Measurements from ENCODE around the gene RDH5.

GRCh38 chr12:55724226-55724939 lies 4.2 kb downstream of the RDH5 start:
- TF ChIP-seq, protein P1, sequence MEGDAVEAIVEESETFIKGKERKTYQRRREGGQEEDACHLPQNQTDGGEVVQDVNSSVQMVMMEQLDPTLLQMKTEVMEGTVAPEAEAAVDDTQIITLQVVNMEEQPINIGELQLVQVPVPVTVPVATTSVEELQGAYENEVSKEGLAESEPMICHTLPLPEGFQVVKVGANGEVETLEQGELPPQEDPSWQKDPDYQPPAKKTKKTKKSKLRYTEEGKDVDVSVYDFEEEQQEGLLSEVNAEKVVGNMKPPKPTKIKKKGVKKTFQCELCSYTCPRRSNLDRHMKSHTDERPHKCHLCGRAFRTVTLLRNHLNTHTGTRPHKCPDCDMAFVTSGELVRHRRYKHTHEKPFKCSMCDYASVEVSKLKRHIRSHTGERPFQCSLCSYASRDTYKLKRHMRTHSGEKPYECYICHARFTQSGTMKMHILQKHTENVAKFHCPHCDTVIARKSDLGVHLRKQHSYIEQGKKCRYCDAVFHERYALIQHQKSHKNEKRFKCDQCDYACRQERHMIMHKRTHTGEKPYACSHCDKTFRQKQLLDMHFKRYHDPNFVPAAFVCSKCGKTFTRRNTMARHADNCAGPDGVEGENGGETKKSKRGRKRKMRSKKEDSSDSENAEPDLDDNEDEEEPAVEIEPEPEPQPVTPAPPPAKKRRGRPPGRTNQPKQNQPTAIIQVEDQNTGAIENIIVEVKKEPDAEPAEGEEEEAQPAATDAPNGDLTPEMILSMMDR (conservative IDR thresholded peaks at IDR 0.05) = peak; percentile 59
- no peak for TF ChIP-seq EZH2 (IDR thresholded peaks at IDR 0.05; ENCODE audit: low read depth)
